PFSK-1 (cell line): ENCODE measurements around the gene HNRNPM.

Source experiments
- FOXP2 ChIP-seq: optimal IDR thresholded peaks from 2 replicates; pipeline ENCODE3; 2011; ENCODE audit warnings: borderline replicate concordance, control low read depth, inconsistent platforms; ENCODE audit not compliant: insufficient read depth; ENCODE audit errors: extremely low read length, extremely low read depth
- POLR2AphosphoS5 ChIP-seq: IDR thresholded peaks from 2 replicates; pipeline ENCODE4 v1.6.1; 2012; ENCODE audit warnings: low read depth, mild to moderate bottlenecking, control low read depth, low read length, moderate library complexity
- REST ChIP-seq, 2 experiments: IDR thresholded peaks; 2 replicates each; pipeline versions ENCODE4 v1.6.1 to v1.8.0; 2011 to 2012; ENCODE audit warnings: low read depth in 2 of 2, low read length in 2 of 2, control low read depth in 1 of 2, inconsistent platforms in 1 of 2, mild to moderate bottlenecking in 1 of 2, moderate library complexity in 1 of 2; ENCODE audit not compliant: insufficient read depth in 1 of 2
- SIN3A ChIP-seq: IDR thresholded peaks from 2 replicates; pipeline ENCODE4 v1.6.1; 2012; ENCODE audit warnings: mild to moderate bottlenecking, low read length, moderate library complexity, borderline replicate concordance; ENCODE audit not compliant: insufficient read depth
- TAF1 ChIP-seq: IDR thresholded peaks from 2 replicates; pipeline ENCODE4 v1.6.1; 2012; ENCODE audit warnings: low read length, control low read depth, borderline replicate concordance; ENCODE audit not compliant: insufficient read depth

Gene HNRNPM

DNA sequence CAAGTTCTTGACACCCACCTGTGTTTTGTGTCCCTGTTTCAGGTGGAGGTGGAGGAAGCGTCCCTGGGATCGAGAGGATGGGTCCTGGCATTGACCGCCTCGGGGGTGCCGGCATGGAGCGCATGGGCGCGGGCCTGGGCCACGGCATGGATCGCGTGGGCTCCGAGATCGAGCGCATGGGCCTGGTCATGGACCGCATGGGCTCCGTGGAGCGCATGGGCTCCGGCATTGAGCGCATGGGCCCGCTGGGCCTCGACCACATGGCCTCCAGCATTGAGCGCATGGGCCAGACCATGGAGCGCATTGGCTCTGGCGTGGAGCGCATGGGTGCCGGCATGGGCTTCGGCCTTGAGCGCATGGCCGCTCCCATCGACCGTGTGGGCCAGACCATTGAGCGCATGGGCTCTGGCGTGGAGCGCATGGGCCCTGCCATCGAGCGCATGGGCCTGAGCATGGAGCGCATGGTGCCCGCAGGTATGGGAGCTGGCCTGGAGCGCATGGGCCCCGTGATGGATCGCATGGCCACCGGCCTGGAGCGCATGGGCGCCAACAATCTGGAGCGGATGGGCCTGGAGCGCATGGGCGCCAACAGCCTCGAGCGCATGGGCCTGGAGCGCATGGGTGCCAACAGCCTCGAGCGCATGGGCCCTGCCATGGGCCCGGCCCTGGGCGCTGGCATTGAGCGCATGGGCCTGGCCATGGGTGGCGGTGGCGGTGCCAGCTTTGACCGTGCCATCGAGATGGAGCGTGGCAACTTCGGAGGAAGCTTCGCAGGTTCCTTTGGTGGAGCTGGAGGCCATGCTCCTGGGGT is 41.0 kb downstream of the HNRNPM start:
- TF ChIP-seq SIN3A (no peak), TAF1 (no peak), POLR2AphosphoS5 (no peak), REST (IDR thresholded peaks at IDR 0.05; ENCODE audit: insufficient read depth in 1 of 2, low read depth in 2 of 2, low read length in 2 of 2) (no peak), FOXP2 (no peak)

DNA sequence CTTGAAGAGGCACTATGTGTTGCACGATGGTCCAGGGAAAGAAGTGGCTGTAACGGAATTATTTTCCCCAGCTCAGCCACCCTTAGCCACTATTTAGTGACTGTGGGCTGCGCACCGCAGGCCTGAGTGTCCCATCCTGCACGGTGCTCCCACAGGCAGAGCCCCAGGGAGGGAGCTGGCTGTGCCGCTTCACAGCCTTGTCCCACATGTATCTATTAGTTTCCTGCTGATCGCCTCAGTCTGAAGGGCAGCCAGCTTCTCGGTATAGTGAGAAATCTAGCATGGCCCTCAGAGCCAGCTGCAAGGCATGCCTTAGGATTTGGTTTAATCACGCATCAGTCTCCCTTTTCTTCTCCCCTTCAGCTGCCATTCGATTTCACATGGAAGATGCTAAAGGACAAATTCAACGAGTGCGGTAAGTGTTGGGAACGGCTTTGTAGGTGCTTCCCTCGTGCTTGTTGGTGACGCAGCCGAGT is 41.9 kb downstream of the HNRNPM start:
- no peak for TF ChIP-seq TAF1
- TF ChIP-seq POLR2AphosphoS5 = no peak
- TF ChIP-seq REST (IDR thresholded peaks at IDR 0.05; ENCODE audit: insufficient read depth in 1 of 2, low read depth in 2 of 2, low read length in 2 of 2) = no peak
- TF ChIP-seq FOXP2 = no peak
- no peak for TF ChIP-seq SIN3A

- TF ChIP-seq TAF1 = no peak
- no peak for TF ChIP-seq SIN3A
- TF ChIP-seq FOXP2 = no peak
Observed at GRCh38 chr19:8487137-8487851, 42.5 kb downstream of the HNRNPM start.

- no peak for TF ChIP-seq REST (IDR thresholded peaks at IDR 0.05; ENCODE audit: insufficient read depth in 1 of 2, low read depth in 2 of 2, low read length in 2 of 2)
- no peak for TF ChIP-seq FOXP2
- TF ChIP-seq POLR2AphosphoS5 = no peak
- TF ChIP-seq TAF1 = no peak
- TF ChIP-seq SIN3A = no peak
Observed at GRCh38 chr19:8488365-8488764, 43.6 kb downstream of the HNRNPM start.

DNA sequence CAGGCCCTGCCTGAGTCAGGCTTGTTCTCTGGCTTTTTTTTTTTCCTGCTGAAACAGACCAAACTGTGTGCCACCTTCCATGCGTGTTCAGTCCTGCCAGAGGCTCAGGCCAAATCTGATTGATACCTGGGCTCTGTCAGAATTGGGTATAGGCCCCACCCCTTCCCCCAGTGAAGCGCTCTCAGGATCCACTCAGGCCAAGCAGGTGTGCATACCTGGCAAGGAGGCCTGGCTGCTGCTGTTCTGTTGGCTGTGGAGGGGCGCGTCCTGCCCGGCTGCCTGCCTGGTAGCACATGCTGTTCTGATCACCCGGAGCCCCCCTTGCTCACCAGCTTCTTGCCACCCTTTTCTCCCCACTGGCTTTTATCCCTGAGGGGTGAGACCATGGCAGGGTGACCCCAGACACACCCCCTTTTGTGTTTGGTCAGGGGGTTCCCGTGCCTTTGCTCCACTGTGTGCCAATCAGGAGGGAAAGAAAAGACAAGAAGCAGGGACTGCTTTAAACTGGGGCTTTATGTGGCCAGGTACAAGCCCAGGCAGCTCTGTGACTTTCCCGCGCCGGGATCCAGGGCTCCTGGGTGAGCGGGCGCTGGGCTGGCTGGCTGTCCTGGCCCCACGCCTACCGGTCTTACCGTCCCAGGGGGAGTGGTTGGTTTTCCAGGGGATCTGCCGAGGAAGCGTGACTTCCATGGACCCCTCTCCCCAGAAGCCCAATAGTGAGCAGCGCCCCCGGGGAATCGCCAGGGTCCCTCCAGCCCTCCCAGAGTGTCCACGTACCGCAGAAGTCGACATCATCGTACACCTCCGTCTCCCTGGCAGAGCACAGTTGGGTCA is 45.0 kb downstream of the HNRNPM start:
- TF ChIP-seq POLR2AphosphoS5 = peak; percentile 43; the same call in 1 of the 2 replicates
- no peak for TF ChIP-seq SIN3A
